Measurements from ENCODE around the gene OR11L1. TPM values are rescaled to one million over a fixed set of nuclear protein-coding genes. Genes with fewer than 3 reads are reported as not detected.

OR11L1 gene
- total RNA-seq, 1 experiment from 2014 or later = not detected

DNA sequence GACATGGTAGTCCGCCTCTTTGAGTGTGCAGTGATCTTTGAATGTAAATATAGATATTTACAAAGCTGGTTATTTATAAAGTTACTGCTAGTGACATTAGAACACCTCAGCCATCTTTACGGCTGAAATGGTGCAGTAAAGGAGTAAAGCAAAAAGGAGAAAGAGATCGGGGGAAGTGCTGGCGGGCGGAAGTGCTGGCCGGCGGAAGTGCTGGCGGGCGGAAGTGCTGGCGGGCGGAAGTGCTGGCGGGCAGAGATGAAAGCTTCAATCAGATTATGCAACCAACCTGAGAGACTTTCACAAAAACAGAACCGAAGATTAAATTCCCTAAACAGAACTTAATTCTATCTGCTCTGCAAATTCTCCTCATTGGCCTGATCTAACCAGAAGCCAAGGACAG lies 16.3 kb downstream of the OR11L1 start:
- in situ Hi-C loops (cut with HindIII; ENCODE audit: low pct_unique_long_range_greater_than_20kb, low sequenced_read_pairs) = no loop called here
- no peak for DNase-seq (ENCODE audit: low read depth)

DNA sequence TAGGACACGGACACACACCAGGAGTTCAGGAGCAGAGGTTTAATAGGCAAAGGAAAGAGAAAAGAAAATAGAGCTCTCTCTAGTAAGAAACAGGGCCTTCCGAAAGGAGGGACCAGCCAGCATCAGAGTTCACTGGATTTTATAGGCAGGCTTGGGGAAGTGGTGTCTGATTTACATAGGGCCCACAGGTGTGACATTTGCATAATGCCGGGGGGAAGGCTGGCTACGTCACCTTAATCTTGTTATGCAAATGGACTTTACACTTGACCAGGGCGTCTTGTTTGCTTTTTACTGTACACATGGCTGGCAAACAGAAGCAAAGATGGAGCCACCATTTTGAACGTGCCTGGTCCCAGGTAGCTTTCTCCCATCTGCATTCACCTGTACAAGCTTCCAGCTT lies 17.7 kb downstream of the OR11L1 start, which contains the start of gene OR14A16:
TSS of gene OR14A16 (minus strand) at position 97 of the 400 bp plus-strand sequence. CDS start 8,390 bp downstream, outside the sequence.
- in situ Hi-C loops (cut with HindIII; ENCODE audit: low pct_unique_long_range_greater_than_20kb, low sequenced_read_pairs) = no loop called here
- DNase-seq (ENCODE audit: low read depth) = no peak

DNA sequence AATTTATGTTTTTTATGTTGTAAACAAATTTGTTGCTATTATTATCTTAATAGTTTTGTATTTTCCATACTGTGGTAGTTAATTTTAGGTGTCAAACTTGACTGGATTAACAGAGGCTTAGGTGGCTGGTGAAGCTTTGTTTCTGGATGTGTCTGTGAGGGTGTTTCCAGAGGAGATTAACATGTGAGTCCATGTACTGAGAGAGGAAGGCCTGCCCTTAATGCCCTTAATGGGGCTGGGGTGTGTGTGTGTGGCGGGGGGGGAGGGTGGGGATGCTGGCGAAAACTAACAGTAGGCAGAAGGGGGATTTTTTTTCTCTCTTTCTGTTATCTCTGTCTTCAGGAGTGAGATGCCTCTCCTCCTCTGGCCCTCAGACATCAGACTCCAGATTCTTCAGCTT lies 19.6 kb downstream of the OR11L1 start:
- in situ Hi-C loops (cut with HindIII; ENCODE audit: low pct_unique_long_range_greater_than_20kb, low sequenced_read_pairs) = no loop called here
- DNase-seq (ENCODE audit: low read depth) = no peak

DNA sequence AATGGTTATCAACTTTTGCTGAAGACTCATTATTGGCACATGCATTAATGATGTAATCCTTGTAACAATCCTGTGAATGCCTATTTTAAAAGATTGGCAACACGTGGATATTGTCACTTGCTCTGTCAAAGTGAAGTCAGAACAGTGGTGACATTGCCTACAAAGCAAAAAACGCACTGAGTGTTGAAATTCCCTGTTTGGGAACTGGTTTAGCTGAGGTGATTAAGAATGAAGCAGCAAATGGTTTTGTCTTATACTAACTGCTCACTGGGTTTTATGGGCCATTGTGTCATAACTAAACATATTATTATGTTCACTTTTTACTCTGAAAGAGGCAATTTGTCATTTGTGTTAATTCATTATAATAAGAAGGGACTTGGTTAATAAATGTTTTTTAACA lies 29.1 kb downstream of the OR11L1 start:
- in situ Hi-C loops (cut with HindIII; ENCODE audit: low pct_unique_long_range_greater_than_20kb, low sequenced_read_pairs) = no loop called here
- no peak for DNase-seq (ENCODE audit: low read depth)

- in situ Hi-C loops (cut with HindIII; ENCODE audit: low pct_unique_long_range_greater_than_20kb, low sequenced_read_pairs) = no loop called here
Measured at GRCh38 chr1:247797518-247797917, 44.2 kb downstream of the OR11L1 start.

More at GRCh38 chr1:247797518-247797917, 44.2 kb downstream of the OR11L1 start:
- no peak for DNase-seq (ENCODE audit: low read depth)

Other genes starting within 250 kb of the OR11L1 start
- gene OR2G3, start 236.3 kb downstream of the OR11L1 start, total RNA-seq (2014; rRNA removed; shearing (Covaris generic); ENCODE audit: low replicate concordance) = not detected in 2 replicates
- not detected in 2 replicates for gene OR13G1, start 162.2 kb downstream of the OR11L1 start, total RNA-seq (2014; rRNA removed; shearing (Covaris generic); ENCODE audit: low replicate concordance)
- not detected in 2 replicates for gene OR6F1, start 125.2 kb downstream of the OR11L1 start, total RNA-seq (2014; rRNA removed; shearing (Covaris generic); ENCODE audit: low replicate concordance)
- not detected in 2 replicates for gene OR14K1, start 103.3 kb downstream of the OR11L1 start, total RNA-seq (2014; rRNA removed; shearing (Covaris generic); ENCODE audit: low replicate concordance)
- gene OR14A2, start 93.8 kb downstream of the OR11L1 start, total RNA-seq (2014; rRNA removed; shearing (Covaris generic); ENCODE audit: low replicate concordance) = not detected in 2 replicates
- gene OR1C1, start 81.3 kb downstream of the OR11L1 start, total RNA-seq (2014; rRNA removed; shearing (Covaris generic); ENCODE audit: low replicate concordance) = not detected in 2 replicates
- gene OR14A16, start 17.8 kb downstream of the OR11L1 start, total RNA-seq (2014; rRNA removed; shearing (Covaris generic); ENCODE audit: low replicate concordance) = not detected in 2 replicates
- gene TRIM58, start 15.3 kb upstream of the OR11L1 start, total RNA-seq (2014; rRNA removed; shearing (Covaris generic); ENCODE audit: low replicate concordance) = not detected in 2 replicates
- gene OR2W3, start 53.7 kb upstream of the OR11L1 start, total RNA-seq (2014; rRNA removed; shearing (Covaris generic); ENCODE audit: low replicate concordance) = not detected in 2 replicates
- not detected in 2 replicates for gene OR2T8, start 78.4 kb upstream of the OR11L1 start, total RNA-seq (2014; rRNA removed; shearing (Covaris generic); ENCODE audit: low replicate concordance)
- gene OR2AJ1, start 83.0 kb upstream of the OR11L1 start, total RNA-seq (2014; rRNA removed; shearing (Covaris generic); ENCODE audit: low replicate concordance) = not detected in 2 replicates
- gene OR2L8, start 107.0 kb upstream of the OR11L1 start, total RNA-seq (2014; rRNA removed; shearing (Covaris generic); ENCODE audit: low replicate concordance) = not detected in 2 replicates
- not detected in 2 replicates for gene OR2AK2, start 123.3 kb upstream of the OR11L1 start, total RNA-seq (2014; rRNA removed; shearing (Covaris generic); ENCODE audit: low replicate concordance)
- not detected in 2 replicates for gene OR2L5, start 171.8 kb upstream of the OR11L1 start, total RNA-seq (2014; rRNA removed; shearing (Covaris generic); ENCODE audit: low replicate concordance)
- gene OR2L2, start 188.2 kb upstream of the OR11L1 start, total RNA-seq (2014; rRNA removed; shearing (Covaris generic); ENCODE audit: low replicate concordance) = not detected in 2 replicates
- not detected in 2 replicates for gene OR2L3, start 204.9 kb upstream of the OR11L1 start, total RNA-seq (2014; rRNA removed; shearing (Covaris generic); ENCODE audit: low replicate concordance)

All from Caki2 (cell line).